GM18508 (cell line): ENCODE data around the gene MRPS12.

Source experiments
- ATAC-seq: cut with Tn5 transposase; IDR thresholded peaks from one replicate; pipeline ENCODE4 v1.9.1; 2021; ENCODE audit warnings: moderate number of reproducible peaks; ENCODE audit not compliant: insufficient read depth, unreplicated experiment

Gene MRPS12

GRCh38 chr19:38910488-38910887 lies 20.3 kb upstream of the MRPS12 start:
- no peak for ATAC-seq

- no peak for ATAC-seq
Observed at GRCh38 chr19:38911388-38912001, 19.2 kb upstream of the MRPS12 start.

- ATAC-seq, result no peak
Observed at GRCh38 chr19:38912600-38913514, 17.9 kb upstream of the MRPS12 start.

- ATAC-seq, result no peak
Observed at GRCh38 chr19:38913958-38914357, 16.8 kb upstream of the MRPS12 start.

- no peak for ATAC-seq
Observed at GRCh38 chr19:38915329-38916321, 15.1 kb upstream of the MRPS12 start.

- ATAC-seq, result no peak
Observed at GRCh38 chr19:38917516-38917915, 13.2 kb upstream of the MRPS12 start.

GRCh38 chr19:38917921-38918491 lies 12.7 kb upstream of the MRPS12 start:
- no peak for ATAC-seq

- no peak for ATAC-seq
Observed at GRCh38 chr19:38918526-38918925, 12.2 kb upstream of the MRPS12 start.

GRCh38 chr19:38919837-38920601 lies 10.7 kb upstream of the MRPS12 start:
- no peak for ATAC-seq

GRCh38 chr19:38920602-38921419 lies 9.9 kb upstream of the MRPS12 start:
- ATAC-seq, result no peak

GRCh38 chr19:38921420-38922274 lies 9.1 kb upstream of the MRPS12 start:
- no peak for ATAC-seq

- no peak for ATAC-seq
Observed at GRCh38 chr19:38922482-38922881, 8.3 kb upstream of the MRPS12 start.

GRCh38 chr19:38924388-38924787 lies 6.4 kb upstream of the MRPS12 start:
- ATAC-seq, result no peak

- ATAC-seq, result no peak
Observed at GRCh38 chr19:38928391-38929001, 2.2 kb upstream of the MRPS12 start.

GRCh38 chr19:38929929-38930775 lies 592 bp upstream of the MRPS12 start, which contains the start of gene SARS2:
Gene SARS2 (minus strand): TSS chr19:38930763. CDS start chr19:38930736, 27 bp downstream.
- peak; percentile 55 for ATAC-seq

- no peak for ATAC-seq
Observed at GRCh38 chr19:38931521-38931793, 713 bp downstream of the MRPS12 start.
